ENCODE data around the gene ATXN3L. TPM values are rescaled to one million over a fixed set of nuclear protein-coding genes. Genes with fewer than 3 reads are reported as not detected.

ATXN3L gene
- total and polyA plus RNA-seq, 12 donors: not detected

DNA sequence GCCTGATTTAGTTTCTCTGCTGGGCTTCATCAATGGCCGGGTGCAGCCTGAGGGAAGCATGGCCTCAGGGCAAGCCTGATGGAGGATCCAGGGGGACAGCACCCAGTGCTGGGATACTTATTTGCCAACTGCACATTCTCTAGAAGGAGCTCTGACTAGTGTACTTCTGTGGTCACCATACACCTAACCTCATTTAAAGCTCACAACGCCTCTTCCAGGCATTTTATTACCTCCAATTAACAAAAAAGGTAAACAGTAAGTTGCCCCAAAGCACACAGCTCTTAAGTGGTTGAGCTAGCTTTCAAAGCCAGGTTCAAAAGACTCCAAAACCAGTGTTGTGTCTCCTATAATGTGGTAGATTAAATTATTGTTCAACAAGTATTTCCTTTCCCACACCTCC is 26.8 kb upstream of the ATXN3L start:
- Histone ChIP-seq H3K27me3 (peaks cover 0 to 22% (median 0%) of the 10 kb centered on the region in 7 donors), H3K27ac (no peak overlapping the region), H3K4me1 (no peaks in the 10 kb centered on the region), H3K36me3 (no peaks in the 10 kb centered on the region), H3K4me3 (no peak overlapping the region), H3K9me3 (no peaks in the 10 kb centered on the region)
- TF ChIP-seq, protein P1, sequence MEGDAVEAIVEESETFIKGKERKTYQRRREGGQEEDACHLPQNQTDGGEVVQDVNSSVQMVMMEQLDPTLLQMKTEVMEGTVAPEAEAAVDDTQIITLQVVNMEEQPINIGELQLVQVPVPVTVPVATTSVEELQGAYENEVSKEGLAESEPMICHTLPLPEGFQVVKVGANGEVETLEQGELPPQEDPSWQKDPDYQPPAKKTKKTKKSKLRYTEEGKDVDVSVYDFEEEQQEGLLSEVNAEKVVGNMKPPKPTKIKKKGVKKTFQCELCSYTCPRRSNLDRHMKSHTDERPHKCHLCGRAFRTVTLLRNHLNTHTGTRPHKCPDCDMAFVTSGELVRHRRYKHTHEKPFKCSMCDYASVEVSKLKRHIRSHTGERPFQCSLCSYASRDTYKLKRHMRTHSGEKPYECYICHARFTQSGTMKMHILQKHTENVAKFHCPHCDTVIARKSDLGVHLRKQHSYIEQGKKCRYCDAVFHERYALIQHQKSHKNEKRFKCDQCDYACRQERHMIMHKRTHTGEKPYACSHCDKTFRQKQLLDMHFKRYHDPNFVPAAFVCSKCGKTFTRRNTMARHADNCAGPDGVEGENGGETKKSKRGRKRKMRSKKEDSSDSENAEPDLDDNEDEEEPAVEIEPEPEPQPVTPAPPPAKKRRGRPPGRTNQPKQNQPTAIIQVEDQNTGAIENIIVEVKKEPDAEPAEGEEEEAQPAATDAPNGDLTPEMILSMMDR (IDR thresholded peaks at IDR 0.05): no peak
- intact Hi-C loops (cut with DNase I): loop anchor here in 1 of 10 donors (10.0 kb wide), 1 partner anchor 372 kb away; the partner anchor contains the start of gene TMSB4X
- no peak for DNase-seq
- no peak for ATAC-seq
- WGBS, 2 donors: 95 to 100% methylated on average over 2 of the region's 2 CpGs

DNA sequence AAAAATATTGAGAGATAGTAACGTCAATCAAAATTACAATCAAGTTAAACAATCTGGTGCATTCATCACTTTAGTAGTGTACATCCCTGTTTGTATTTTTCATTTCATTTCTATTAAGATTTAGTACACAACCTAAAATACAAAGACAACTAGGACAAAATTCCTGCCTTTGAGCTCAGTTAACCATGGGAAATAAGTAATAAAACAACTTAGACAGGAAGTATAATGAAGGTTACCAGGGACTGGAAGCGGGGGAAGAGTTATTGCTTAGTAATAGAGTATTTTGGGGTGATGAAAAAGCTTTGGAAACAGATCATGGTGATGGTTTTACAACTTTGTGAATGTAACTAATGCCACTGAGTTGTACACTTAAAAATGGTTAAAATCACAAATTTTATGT is 25.6 kb upstream of the ATXN3L start:
- intact Hi-C loops (cut with DNase I): loop anchor here in 1 of 10 donors (10.0 kb wide), 1 partner anchor 371 kb away; the partner anchor contains the start of gene TMSB4X
- WGBS, 2 donors: 84 to 95% methylated on average over 2 of the region's 2 CpGs

DNA sequence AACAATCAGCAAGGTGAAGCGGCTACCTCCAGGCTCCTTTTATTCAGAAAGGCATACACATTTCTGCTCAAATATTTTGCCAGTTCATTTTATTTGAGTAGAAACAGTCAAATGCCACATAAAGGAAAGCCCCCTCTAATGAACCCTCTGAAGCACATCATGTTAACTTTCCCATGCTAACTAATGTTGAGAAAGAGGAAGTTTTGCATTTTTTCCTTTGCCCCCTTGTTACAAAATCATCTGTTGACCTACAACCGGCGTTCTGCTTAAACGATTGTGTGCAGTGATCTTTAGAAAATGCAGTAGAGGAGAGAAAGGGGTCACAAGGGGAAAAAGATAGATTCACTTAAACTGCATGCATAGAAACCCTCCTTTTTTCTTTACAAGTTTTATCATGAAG is 25.2 kb upstream of the ATXN3L start:
- H3K4me3 ChIP-seq: no peak overlapping the region
- no peak for ATAC-seq
- no peak overlapping the region for H3K27ac ChIP-seq
- TF ChIP-seq, protein P1 (IDR thresholded peaks at IDR 0.05): no peak
- H3K4me1 ChIP-seq: no peaks in the 10 kb centered on the region
- H3K9me3 ChIP-seq: no peaks in the 10 kb centered on the region
- no peaks in the 10 kb centered on the region for H3K36me3 ChIP-seq
- WGBS, 2 donors: 83 to 88% methylated on average over 4 of the region's 4 CpGs
- DNase-seq: no peak
- peaks cover 0 to 20% (median 0%) of the 10 kb centered on the region in 7 donors for H3K27me3 ChIP-seq
- intact Hi-C loops (cut with DNase I): loop anchor here in 1 of 10 donors (10.0 kb wide), 1 partner anchor 370 kb away; the partner anchor contains the start of gene TMSB4X

More for the DNA sequence above, 25.6 kb upstream of the ATXN3L start:
- Histone ChIP-seq H3K36me3 (no peaks in the 10 kb centered on the region), H3K27me3 (peaks cover 0 to 21% (median 0%) of the 10 kb centered on the region in 7 donors), H3K4me3 (no peak overlapping the region), H3K27ac (no peak overlapping the region), H3K9me3 (no peaks in the 10 kb centered on the region), H3K4me1 (no peaks in the 10 kb centered on the region)
- no peak for ATAC-seq
- TF ChIP-seq, protein P1 (IDR thresholded peaks at IDR 0.05): no peak
- no peak for DNase-seq

DNA sequence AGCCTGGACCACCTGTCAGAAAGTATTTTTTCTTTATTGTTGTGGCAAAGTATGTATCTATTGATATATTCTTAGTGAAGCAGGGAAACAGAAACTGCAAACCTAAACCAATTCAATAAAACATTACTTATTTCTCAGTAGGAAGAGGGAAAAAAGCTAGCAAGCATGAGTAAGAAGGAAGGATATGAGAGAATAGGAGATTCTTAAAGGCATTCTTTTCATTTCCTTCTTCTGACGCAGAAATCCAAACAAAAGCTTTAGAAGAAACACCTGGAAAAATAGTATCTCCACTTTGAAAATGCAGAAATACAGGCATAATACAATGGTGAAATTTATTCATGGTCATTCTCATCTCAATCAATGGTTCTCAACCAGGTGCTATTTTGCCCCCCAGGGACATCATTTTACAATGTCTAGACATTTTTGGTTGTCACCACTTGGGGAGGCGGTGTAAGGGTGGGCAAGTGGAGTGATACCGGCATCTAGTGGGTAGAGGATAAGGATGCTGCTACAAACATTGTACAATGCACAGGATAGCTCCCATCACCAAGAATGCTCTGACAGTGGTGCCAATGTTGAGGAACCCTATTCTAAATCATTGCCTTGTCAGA is 21.7 kb upstream of the ATXN3L start:
- intact Hi-C loops (cut with DNase I): loop anchor here in 1 of 10 donors (10.0 kb wide), 1 partner anchor 367 kb away; the partner anchor contains the start of gene TMSB4X
- no peak for DNase-seq
- peaks cover 0 to 30% (median 0%) of the 10 kb centered on the region in 7 donors for H3K27me3 ChIP-seq
- TF ChIP-seq, protein P1 (IDR thresholded peaks at IDR 0.05): peak in 4 of 9 donors; percentile 16 to 29 (median 24)
- no peak overlapping the region for H3K4me3 ChIP-seq
- H3K27ac ChIP-seq: peak overlapping the region in 3 of 10 donors; percentile 12 to 29 (median 22)
- ATAC-seq: peak in 2 of 8 donors; percentile 48 to 71
- H3K4me1 ChIP-seq: no peaks in the 10 kb centered on the region
- 70 to 75% methylated on average over 3 of the region's 3 CpGs for WGBS, 2 donors
- no peaks in the 10 kb centered on the region for H3K9me3 ChIP-seq
- H3K36me3 ChIP-seq: no peaks in the 10 kb centered on the region

Data from heart right ventricle (tissue), 16 donors.